ENCODE data around the gene PASK.

PASK gene

DNA sequence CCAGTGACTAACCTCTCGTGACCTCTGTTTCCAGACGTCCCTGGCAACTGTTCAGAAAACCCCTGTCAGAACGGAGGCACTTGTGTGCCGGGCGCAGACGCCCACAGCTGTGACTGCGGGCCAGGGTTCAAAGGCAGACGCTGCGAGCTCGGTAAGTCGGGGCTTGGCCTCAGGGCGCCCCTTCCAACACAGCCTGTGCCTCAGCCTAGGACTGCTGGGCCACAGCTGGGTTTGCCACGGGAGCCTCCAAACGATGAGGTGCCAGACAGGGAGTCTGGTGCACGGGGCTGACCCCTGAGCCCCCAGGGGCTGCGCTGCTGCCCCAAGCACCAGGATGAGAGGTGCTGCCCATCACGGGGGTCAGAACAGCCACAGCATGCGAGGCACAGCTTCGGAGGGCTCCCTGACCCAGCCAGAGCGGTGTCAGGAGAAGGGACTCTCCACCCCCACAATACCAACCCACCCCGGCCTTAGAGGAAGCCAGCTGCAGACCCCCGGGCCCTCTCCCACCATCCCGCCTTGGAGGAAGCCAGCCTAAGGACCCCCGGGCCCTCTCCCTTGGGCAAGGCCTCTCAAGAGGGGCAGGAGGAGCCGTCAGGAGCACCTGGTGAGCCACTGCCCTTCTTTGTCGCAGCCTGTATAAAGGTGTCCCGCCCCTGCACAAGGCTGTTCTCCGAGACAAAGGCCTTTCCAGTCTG, 67.5 kb downstream of the PASK start:
- peak overlapping the region; percentile 50 to 75 for H3K27ac Mint-ChIP-seq
- ATAC-seq (replicated peaks) (peak; percentile 40), DNase-seq (no peak)
- H3K9me3 Mint-ChIP-seq = no peaks in the 10 kb centered on the region
- H3K27me3 Mint-ChIP-seq = no peaks in the 10 kb centered on the region
- peaks cover 10 to 15% of the 10 kb centered on the region in 2 donors for H3K4me1 Mint-ChIP-seq (ENCODE audit: low read depth in 2 of 2)
- H3K4me3 Mint-ChIP-seq = no peak overlapping the region
- peaks cover 17% of the 10 kb centered on the region for H3K36me3 Mint-ChIP-seq (ENCODE audit: insufficient read depth)

DNA sequence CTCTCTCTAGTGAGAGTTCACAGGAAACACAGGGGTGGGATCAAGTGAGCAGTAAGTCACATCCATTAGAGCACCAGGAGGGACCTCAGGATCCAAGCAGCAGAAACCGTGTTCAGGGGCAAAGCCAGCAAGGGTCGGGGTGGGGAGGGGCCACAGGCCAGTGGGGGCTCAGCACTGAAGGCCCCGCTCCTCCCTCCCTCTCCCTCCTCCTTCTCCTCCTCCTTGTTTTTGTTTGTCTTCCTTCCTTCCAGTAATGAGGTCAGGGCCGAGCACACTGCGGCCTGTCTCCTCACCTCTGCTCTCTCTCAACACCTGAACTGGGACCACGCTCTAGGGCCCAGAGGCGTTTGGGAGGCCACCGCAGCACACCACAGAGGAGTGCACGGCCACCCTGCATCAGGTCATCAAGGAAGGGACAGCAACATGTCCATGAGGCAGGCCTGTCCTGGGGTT, 68.1 kb downstream of the PASK start:
- Mint-ChIP-seq H3K9me3 (no peaks in the 10 kb centered on the region), H3K27me3 (no peaks in the 10 kb centered on the region), H3K36me3 (ENCODE audit: insufficient read depth) (peaks cover 11% of the 10 kb centered on the region), H3K4me3 (no peak overlapping the region), H3K4me1 (ENCODE audit: low read depth in 2 of 2) (peaks cover 10 to 15% of the 10 kb centered on the region in 2 donors), H3K27ac (peak overlapping the region; percentile 50 to 75)
- DNase-seq = no peak
- peak; percentile 10 for ATAC-seq (replicated peaks)

DNA sequence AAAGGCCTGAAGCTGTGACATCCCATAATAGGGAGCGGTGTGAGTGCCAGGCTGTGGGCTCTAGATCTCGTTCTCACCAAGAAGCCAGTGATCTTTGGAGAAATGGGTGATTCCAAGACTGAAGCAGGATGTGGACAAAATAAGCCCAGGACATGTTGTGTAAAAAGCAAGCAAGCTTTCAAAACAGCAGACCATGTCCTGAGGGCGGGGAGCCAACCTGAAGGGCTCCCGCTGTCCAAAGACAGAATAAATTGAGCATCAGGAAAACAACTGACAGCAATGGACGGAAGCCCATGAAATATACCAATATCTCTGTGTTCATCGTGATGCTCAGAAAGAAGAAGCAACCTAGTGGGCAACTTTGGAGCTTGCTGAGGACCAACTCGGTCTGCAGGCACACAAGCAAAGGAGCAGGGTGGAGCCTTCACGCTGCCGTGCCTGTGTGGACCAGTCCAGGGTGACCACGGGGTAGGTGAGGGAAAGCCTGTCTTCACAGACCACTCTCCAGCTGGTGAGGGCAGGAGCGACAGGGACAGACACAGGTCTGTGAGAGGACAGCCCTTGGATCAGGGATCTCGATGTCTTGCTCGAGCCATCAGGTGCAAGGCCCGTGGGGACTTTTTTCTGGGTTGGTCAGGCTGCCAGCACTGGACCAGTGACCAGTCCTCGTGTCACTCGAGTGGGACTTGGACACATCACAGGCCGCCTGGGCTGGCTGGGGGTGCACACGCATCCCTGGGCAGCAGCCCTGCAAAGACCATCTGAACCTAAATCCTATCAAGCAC, 68.7 kb downstream of the PASK start:
- H3K27ac Mint-ChIP-seq = peak overlapping the region; percentile 50 to 75
- H3K4me3 Mint-ChIP-seq = no peak overlapping the region
- DNase-seq = no peak
- H3K4me1 Mint-ChIP-seq (ENCODE audit: low read depth in 2 of 2) = peaks cover 10 to 15% of the 10 kb centered on the region in 2 donors
- ATAC-seq (replicated peaks) = no peak
- peaks cover 8% of the 10 kb centered on the region for H3K36me3 Mint-ChIP-seq (ENCODE audit: insufficient read depth)
- H3K27me3 Mint-ChIP-seq = no peaks in the 10 kb centered on the region
- no peaks in the 10 kb centered on the region for H3K9me3 Mint-ChIP-seq

- Mint-ChIP-seq H3K27ac (no peak overlapping the region), H3K4me3 (no peak overlapping the region), H3K9me3 (no peaks in the 10 kb centered on the region), H3K27me3 (no peaks in the 10 kb centered on the region), H3K4me1 (ENCODE audit: low read depth in 2 of 2) (peaks cover 0 to 17% of the 10 kb centered on the region in 2 donors), H3K36me3 (ENCODE audit: insufficient read depth) (peaks cover 23% of the 10 kb centered on the region)
- DNase-seq (no peak), ATAC-seq (replicated peaks) (no peak)
Measured at GRCh38 chr2:241074901-241075540, 74.3 kb downstream of the PASK start.

GRCh38 chr2:241074065-241074818, 75.0 kb downstream of the PASK start:
- peaks cover 21% of the 10 kb centered on the region for H3K36me3 Mint-ChIP-seq (ENCODE audit: insufficient read depth)
- no peak overlapping the region for H3K27ac Mint-ChIP-seq

DNA sequence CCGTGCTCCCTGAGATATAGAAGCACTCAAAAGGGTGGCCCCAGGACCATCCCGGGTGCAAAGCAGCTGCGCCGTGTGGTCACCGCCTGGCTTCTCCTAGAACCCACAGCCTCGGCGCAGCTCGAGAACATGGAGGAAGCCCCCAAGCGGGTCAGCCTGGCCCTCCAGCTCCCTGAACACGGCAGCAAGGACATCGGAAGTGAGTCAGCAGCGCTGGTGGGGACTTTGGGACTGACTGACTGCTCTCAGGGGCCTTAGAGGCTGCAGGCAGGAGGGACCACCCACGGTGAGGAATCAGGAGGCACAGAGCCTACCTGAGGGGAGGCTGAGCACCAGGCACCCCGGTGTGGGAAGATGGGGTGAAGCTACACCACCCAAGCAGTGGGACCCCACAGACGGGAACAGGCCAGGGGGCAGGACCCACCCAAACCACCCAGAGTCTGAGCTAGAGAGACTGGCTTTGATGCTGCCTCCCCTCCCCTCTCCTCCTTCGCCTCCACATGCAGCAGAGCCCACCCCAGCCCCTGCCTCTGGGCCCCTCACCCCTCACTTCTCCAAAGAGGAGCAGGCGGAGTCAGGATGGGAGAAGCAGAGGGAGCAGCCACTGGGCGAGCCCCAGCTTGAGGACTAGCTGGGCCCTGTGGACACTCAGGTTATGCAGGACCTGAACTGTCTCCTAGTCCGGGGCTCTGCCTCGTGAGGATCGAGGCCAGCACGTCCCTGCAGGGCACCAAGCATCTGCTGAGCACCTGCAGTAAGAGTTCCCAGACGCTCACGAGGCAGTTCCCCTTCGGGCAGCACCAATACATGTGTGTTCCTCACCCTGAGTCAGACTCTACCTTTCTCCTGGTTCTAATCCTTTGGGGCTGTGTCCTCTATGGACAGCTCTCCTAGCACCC, 75.9 kb downstream of the PASK start:
- H3K27me3 Mint-ChIP-seq = no peaks in the 10 kb centered on the region
- H3K4me3 Mint-ChIP-seq = no peak overlapping the region

More at GRCh38 chr2:241074065-241074818, 75.0 kb downstream of the PASK start:
- DNase-seq = no peak
- Mint-ChIP-seq H3K27me3 (no peaks in the 10 kb centered on the region), H3K9me3 (no peaks in the 10 kb centered on the region), H3K4me1 (ENCODE audit: low read depth in 2 of 2) (peaks cover 0 to 17% of the 10 kb centered on the region in 2 donors), H3K4me3 (no peak overlapping the region)
- ATAC-seq (replicated peaks) = no peak

DNA sequence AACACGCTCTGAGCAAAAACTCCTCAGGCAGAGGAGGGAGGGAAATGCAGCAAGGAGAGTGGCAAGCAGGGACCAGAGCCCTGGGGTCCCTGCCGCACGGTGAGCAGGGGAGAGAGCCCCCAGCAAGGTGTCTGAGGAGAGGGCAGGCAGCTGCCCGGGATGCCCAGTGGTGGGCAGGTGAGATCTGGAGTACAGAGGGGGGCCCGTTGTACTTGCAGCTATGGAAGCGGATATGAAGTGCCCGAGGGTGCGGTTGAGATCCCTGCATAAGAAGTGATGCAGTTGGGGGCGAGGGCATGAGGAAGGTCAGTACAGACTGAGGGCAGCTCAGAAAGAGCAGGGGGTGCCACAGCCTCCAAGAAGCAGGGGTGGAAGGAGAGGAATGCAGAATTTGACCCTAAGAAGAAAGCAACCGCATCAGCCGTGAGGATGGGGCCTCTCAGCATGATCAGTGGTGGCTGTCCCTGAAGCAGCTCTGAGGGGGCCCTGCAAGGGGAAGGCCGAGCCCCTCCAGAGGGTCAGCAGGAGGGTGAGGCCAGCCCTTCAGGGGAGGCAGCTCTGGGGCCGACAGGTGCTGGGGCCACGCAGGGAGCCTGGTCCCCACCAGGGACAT, 76.6 kb downstream of the PASK start:
- H3K36me3 Mint-ChIP-seq (ENCODE audit: insufficient read depth) = peaks cover 19% of the 10 kb centered on the region
- no peaks in the 10 kb centered on the region for H3K27me3 Mint-ChIP-seq
- H3K9me3 Mint-ChIP-seq = no peaks in the 10 kb centered on the region
- no peak for DNase-seq
- H3K27ac Mint-ChIP-seq = peak overlapping the region in 1 of 2 donors; percentile 49
- peaks cover 2 to 11% of the 10 kb centered on the region in 2 donors for H3K4me1 Mint-ChIP-seq (ENCODE audit: low read depth in 2 of 2)
- ATAC-seq (replicated peaks) = no peak
- H3K4me3 Mint-ChIP-seq = no peak overlapping the region

More for the DNA sequence above, 75.9 kb downstream of the PASK start:
- peaks cover 19% of the 10 kb centered on the region for H3K36me3 Mint-ChIP-seq (ENCODE audit: insufficient read depth)
- peak overlapping the region in 1 of 2 donors; percentile 49 for H3K27ac Mint-ChIP-seq
- DNase-seq (no peak), ATAC-seq (replicated peaks) (no peak)
- H3K9me3 Mint-ChIP-seq = no peaks in the 10 kb centered on the region
- H3K4me1 Mint-ChIP-seq (ENCODE audit: low read depth in 2 of 2) = peaks cover 2 to 17% of the 10 kb centered on the region in 2 donors

DNA sequence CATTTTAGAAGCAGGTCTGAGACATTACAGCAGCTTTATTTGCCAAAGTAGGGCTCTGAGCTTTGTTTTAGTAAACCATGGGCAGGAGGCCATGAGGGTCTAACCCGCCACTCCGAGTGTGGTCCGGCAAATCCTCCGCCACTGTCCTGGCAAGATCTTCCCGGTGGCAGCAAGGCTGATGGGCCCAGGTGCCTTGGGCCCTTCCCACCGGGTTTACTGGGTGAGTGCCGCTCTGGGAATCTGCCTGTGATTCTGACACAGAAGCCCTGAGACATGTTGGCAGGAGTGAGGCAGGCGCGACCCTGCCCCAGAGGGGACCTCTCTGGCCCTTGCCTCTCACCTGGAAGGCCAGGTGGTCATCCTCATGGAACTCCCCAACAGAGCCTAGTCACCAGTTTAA, 77.1 kb downstream of the PASK start:
- no peak for DNase-seq
- Mint-ChIP-seq H3K36me3 (ENCODE audit: insufficient read depth) (peaks cover 19% of the 10 kb centered on the region), H3K4me1 (ENCODE audit: low read depth in 2 of 2) (peaks cover 2 to 6% of the 10 kb centered on the region in 2 donors), H3K27ac (peak overlapping the region in 1 of 2 donors; percentile 49), H3K27me3 (no peaks in the 10 kb centered on the region), H3K4me3 (no peak overlapping the region), H3K9me3 (no peaks in the 10 kb centered on the region)
- no peak for ATAC-seq (replicated peaks)

DNA sequence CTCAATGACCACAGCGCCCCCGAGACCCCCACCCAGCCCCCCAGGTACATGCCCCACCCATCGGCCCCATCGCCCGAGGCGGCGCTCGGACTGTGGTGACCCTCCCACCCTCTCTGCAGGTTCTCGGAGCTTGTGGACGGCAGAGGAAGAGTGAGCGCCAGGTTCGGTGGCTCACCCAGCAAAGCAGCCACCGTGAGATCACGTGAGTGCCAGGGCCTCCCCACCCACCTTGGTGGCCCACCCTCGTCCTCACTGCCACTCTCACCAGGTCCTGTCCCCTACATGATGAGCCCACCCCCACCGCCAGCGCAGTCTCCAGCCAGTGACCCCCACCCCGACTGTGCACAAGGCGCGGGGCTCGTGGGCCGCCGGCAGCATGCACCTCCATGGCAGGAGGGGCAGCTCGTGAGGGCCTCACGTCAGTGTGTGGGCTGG, 77.6 kb downstream of the PASK start:
- Mint-ChIP-seq H3K27me3 (no peaks in the 10 kb centered on the region), H3K4me3 (no peak overlapping the region), H3K4me1 (ENCODE audit: low read depth in 2 of 2) (peaks cover 2 to 6% of the 10 kb centered on the region in 2 donors), H3K36me3 (ENCODE audit: insufficient read depth) (peaks cover 19% of the 10 kb centered on the region), H3K27ac (no peak overlapping the region), H3K9me3 (no peaks in the 10 kb centered on the region)
- ATAC-seq (replicated peaks) = no peak
- DNase-seq = no peak

DNA sequence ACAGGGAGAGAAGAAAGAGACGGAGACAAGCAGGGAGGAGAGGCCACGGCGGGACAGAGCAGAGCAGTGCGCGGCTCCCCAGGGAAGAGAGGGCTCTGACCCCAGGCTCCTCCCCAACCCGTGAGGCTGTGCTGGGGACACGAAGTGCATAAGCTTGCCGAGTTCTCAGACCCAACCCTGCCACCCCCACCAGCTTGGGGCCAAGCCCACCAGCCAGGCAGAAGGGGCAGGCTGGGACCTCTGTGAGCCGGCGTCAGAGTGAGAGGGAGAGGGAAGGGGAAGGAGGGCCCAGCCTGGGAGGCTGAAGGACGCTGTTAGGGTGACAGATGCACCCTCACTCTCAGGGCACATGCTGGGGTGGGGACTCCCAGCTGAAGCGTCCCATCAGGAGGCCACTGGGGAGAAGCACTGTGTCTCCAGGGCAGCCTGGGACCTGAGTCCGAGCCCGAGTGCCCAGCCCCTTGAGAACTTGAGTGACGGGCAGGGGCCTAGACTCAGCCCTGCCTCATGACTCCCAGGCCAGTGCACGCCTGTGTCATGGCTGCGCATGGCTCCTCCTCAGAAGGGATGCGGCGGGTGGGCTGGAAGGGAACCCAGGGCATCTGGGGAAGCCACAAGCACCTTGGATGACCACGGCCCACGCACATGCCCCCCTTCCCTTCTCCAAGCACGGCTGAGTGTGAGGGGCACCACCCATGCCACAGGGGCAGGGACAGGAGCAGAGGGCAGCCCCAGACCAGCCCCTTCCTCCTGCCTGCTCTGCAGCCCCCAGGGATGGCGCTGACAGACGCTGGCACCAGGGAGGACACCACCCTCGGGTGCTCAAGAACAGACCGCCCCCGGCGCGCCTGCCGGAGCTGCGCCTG, 78.2 kb downstream of the PASK start:
- ATAC-seq (replicated peaks) (no peak), DNase-seq (no peak)
- peak overlapping the region in 1 of 2 donors; percentile 46 for H3K27ac Mint-ChIP-seq
- peaks cover 4 to 6% of the 10 kb centered on the region in 2 donors for H3K4me1 Mint-ChIP-seq (ENCODE audit: low read depth in 2 of 2)
- no peaks in the 10 kb centered on the region for H3K27me3 Mint-ChIP-seq
- no peaks in the 10 kb centered on the region for H3K9me3 Mint-ChIP-seq
- no peak overlapping the region for H3K4me3 Mint-ChIP-seq
- H3K36me3 Mint-ChIP-seq (ENCODE audit: insufficient read depth) = peaks cover 17% of the 10 kb centered on the region

- H3K36me3 Mint-ChIP-seq (ENCODE audit: insufficient read depth) = peaks cover 13% of the 10 kb centered on the region
- no peaks in the 10 kb centered on the region for H3K27me3 Mint-ChIP-seq
- no peaks in the 10 kb centered on the region for H3K9me3 Mint-ChIP-seq
- H3K4me3 Mint-ChIP-seq = no peak overlapping the region
- peak overlapping the region in 1 of 2 donors; percentile 46 for H3K27ac Mint-ChIP-seq
- DNase-seq (no peak), ATAC-seq (replicated peaks) (no peak)
- H3K4me1 Mint-ChIP-seq (ENCODE audit: low read depth in 2 of 2) = peaks cover 4 to 6% of the 10 kb centered on the region in 2 donors
Measured at GRCh38 chr2:241070361-241070760, 78.9 kb downstream of the PASK start.

Measured in effector memory CD8-positive, alpha-beta T cell (primary cell).